Measurements from ENCODE around the gene ECHDC1. TPM values are rescaled to one million over a fixed set of nuclear protein-coding genes. Genes with fewer than 3 reads are reported as not detected.
"Not testable (repeated sequence)": the region's sequence is repeated elsewhere in the genome, so short reads cannot be mapped to it uniquely, and the experiment has no call there.

The ECHDC1 gene
- total RNA-seq, 5 donors from 2014 or later (not counting 1 experiment from before 2014, with no cell fraction given) = 21.2 to 39.2 (median 34.1) TPM

DNA sequence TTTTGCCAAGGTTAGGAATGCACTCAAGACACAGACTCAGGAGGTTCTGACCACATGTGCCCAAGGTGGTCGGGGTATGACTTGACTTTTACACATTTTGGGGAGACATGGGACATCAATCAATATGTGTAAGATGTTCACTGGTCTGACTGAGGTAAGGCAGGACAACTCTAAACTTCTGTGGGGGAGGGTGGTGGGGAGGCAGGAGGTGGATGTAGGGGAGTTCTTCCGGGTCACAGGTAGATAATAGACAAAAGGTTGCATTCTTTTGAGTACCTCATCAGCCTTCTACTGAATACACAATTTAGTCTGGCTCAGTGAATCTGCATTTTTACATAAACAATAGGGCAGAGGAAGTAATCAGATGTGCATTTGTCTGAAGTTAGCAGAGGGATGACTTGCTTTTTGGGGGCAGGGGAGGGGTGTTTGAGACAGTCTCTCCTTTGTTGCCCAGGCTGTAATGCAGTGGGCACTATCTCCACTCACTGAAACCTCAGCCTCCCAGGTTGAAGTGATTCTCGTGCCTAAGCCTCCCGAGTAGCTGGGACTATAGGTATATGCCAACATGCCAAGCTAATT lies 10.9 kb downstream of the ECHDC1 start:
- DNase-seq (no peak), ATAC-seq (replicated peaks in 1 of 4) (no peak)
- H3K27me3 Mint-ChIP-seq = no peaks in the 10 kb centered on the region
- H3K9me3 ChIP-seq = no peaks in the 10 kb centered on the region
- H3K36me3 ChIP-seq (ENCODE audit: control insufficient read depth in 2 of 2, extremely low read depth in 1 of 2, insufficient read depth in 1 of 2, low read length in 1 of 2) = peaks cover 0 to 4% of the 10 kb centered on the region in 2 donors
- H3K27ac Mint-ChIP-seq = peak overlapping the region in 1 of 2 donors; percentile 49
- peaks cover 19% of the 10 kb centered on the region for H3K36me3 Mint-ChIP-seq
- no peaks in the 10 kb centered on the region for H3K9me3 Mint-ChIP-seq
- 91% methylated on average over 1 of the region's 4 CpGs for WGBS (ENCODE audit: insufficient coverage)
- peaks cover 23 to 57% (median 38%) of the 10 kb centered on the region in 3 donors for H3K4me1 Mint-ChIP-seq
- H3K27ac ChIP-seq (ENCODE audit: low read length) = no peak overlapping the region
- ChIA-PET POLR2A (no interaction called here), CTCF (interaction anchor here in 1 of 2 donors (1.4 kb wide), 1 partner anchor 11 kb away, joined by 5 read pairs; the partner anchor contains the start of gene ECHDC1)
- no peaks in the 10 kb centered on the region for H3K27me3 ChIP-seq (replicated peaks in 1 of 2; ENCODE audit: control insufficient read depth in 2 of 2, extremely low read depth in 1 of 2, insufficient read depth in 2 of 2, low read length in 1 of 2)
- no peak overlapping the region for H3K4me3 Mint-ChIP-seq
- no peak overlapping the region for H3K4me3 ChIP-seq (ENCODE audit: control insufficient read depth in 1 of 2, extremely low read depth in 1 of 2, low read length in 1 of 2)
- no peaks in the 10 kb centered on the region for H3K4me1 ChIP-seq (ENCODE audit: control insufficient read depth in 1 of 2, extremely low read depth in 1 of 2, insufficient read depth in 2 of 2, low read length in 2 of 2)

DNA sequence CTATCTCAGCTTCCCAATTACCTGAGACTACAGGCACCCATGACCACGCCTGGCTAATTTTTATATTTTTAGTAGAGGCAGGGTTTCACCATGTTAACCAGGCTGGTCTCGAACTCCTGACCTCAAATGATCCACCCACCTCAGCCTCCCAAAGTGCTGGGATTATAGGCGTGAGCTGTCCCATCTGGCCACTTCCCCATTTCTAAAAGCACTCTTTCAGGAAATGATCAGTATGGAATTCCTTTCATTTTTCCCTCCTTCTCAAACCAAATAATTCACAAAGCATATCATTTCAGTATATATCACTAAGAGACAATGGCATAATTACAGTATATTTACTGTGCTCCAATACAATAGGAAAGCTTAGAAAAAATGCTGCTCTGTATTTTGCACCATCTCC lies 12.2 kb downstream of the ECHDC1 start:
- Mint-ChIP-seq H3K4me1 (peaks cover 18 to 46% (median 27%) of the 10 kb centered on the region in 3 donors), H3K36me3 (peaks cover 24% of the 10 kb centered on the region)
- not testable (repeated sequence) for H3K27me3 ChIP-seq (replicated peaks in 1 of 2; ENCODE audit: control insufficient read depth in 2 of 2, extremely low read depth in 1 of 2, insufficient read depth in 2 of 2, low read length in 1 of 2); H3K36me3 ChIP-seq (ENCODE audit: control insufficient read depth in 2 of 2, extremely low read depth in 1 of 2, insufficient read depth in 1 of 2, low read length in 1 of 2); ATAC-seq (replicated peaks in 1 of 4); H3K4me1 ChIP-seq (ENCODE audit: control insufficient read depth in 1 of 2, extremely low read depth in 1 of 2, insufficient read depth in 2 of 2, low read length in 2 of 2); H3K27ac Mint-ChIP-seq; H3K9me3 ChIP-seq; H3K4me3 Mint-ChIP-seq; DNase-seq; H3K9me3 Mint-ChIP-seq; H3K27me3 Mint-ChIP-seq; H3K4me3 ChIP-seq (ENCODE audit: control insufficient read depth in 1 of 2, extremely low read depth in 1 of 2, low read length in 1 of 2); H3K27ac ChIP-seq (ENCODE audit: low read length)
- WGBS (ENCODE audit: insufficient coverage) = 100% methylated on average over 1 of the region's 3 CpGs
- ChIA-PET CTCF (interaction anchor here in 1 of 2 donors (0.6 kb wide), 1 partner anchor 27 kb away, joined by 3 read pairs; no protein-coding TSS in a partner anchor), POLR2A (interaction anchor here in 1 of 2 donors (0.6 kb wide), 2 partner anchors 148 to 1997 kb away, joined by 5 to 7 read pairs; no protein-coding TSS in a partner anchor)

DNA sequence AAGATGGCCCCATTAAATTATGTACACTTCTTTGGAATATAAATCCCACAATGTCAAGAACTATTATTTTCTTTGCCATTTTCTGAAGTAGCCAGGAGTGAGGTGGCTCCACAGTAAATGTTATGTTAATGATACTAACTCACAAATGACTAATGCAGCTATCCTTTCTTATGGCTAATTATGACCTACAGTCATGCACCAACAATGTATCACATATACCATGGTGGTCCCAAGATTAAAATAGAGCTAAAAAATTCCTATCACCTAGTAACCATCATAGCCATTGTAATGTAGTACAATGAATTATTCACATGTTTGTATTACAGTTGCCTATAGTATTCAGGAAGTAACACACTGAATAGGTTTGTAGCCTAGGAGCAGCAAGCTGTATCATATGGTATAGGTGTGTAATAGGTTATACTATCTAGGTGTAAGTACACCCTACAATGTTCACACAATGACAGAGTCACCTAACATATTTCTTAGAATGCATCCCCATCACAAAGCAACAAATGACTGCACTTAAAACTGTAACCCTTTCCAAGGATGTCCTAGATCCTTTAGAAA lies 15.3 kb downstream of the ECHDC1 start:
- ChIA-PET POLR2A (interaction anchor here in 1 of 2 donors (0.6 kb wide), 1 partner anchor 1572 kb away, joined by 3 read pairs; no protein-coding TSS in a partner anchor), CTCF (interaction anchor here (0.5 to 1.1 kb wide), 2 partner anchors 9 to 39 kb away, joined by 3 read pairs; no protein-coding TSS in a partner anchor)
- Mint-ChIP-seq H3K4me3 (no peak overlapping the region), H3K4me1 (peaks cover 5 to 23% (median 7%) of the 10 kb centered on the region in 3 donors), H3K27me3 (no peaks in the 10 kb centered on the region), H3K36me3 (peaks cover 35% of the 10 kb centered on the region), H3K9me3 (no peaks in the 10 kb centered on the region), H3K27ac (no peak overlapping the region)
- no peak overlapping the region for H3K27ac ChIP-seq (ENCODE audit: low read length)
- H3K4me1 ChIP-seq (ENCODE audit: control insufficient read depth in 1 of 2, extremely low read depth in 1 of 2, insufficient read depth in 2 of 2, low read length in 2 of 2) = no peaks in the 10 kb centered on the region
- no peaks in the 10 kb centered on the region for H3K27me3 ChIP-seq (replicated peaks in 1 of 2; ENCODE audit: control insufficient read depth in 2 of 2, extremely low read depth in 1 of 2, insufficient read depth in 2 of 2, low read length in 1 of 2)
- ATAC-seq (replicated peaks in 1 of 4) (no peak), DNase-seq (no peak)
- no peaks in the 10 kb centered on the region for H3K9me3 ChIP-seq
- H3K4me3 ChIP-seq (ENCODE audit: control insufficient read depth in 1 of 2, extremely low read depth in 1 of 2, low read length in 1 of 2) = no peak overlapping the region
- H3K36me3 ChIP-seq (ENCODE audit: control insufficient read depth in 2 of 2, extremely low read depth in 1 of 2, insufficient read depth in 1 of 2, low read length in 1 of 2) = peaks cover 0 to 35% of the 10 kb centered on the region in 2 donors

DNA sequence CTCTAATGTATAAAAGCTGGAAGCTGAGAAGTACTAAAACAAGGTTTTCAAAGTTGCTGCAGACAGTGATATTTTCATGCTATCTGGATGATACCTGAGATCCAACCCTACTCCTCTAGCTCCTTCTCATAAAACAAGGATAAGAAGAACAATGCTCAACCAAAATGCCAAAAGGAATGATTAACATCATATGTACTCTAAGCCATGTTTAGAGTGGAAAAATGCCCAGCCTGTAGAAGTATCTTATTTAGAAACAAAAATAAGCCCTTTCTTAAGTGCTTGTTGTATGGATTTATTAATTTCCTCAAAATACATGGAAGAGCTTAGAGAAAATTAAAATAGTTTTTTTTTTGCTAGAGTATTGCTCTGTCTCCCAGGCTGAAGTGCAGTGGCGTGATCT lies 23.7 kb downstream of the ECHDC1 start:
- Mint-ChIP-seq H3K27me3 (no peaks in the 10 kb centered on the region), H3K27ac (no peak overlapping the region), H3K9me3 (no peaks in the 10 kb centered on the region), H3K36me3 (peaks cover 39% of the 10 kb centered on the region), H3K4me1 (peaks cover 15 to 31% (median 22%) of the 10 kb centered on the region in 3 donors), H3K4me3 (no peak overlapping the region)
- H3K4me1 ChIP-seq (ENCODE audit: control insufficient read depth in 1 of 2, extremely low read depth in 1 of 2, insufficient read depth in 2 of 2, low read length in 2 of 2) = no peaks in the 10 kb centered on the region
- no peak overlapping the region for H3K4me3 ChIP-seq (ENCODE audit: control insufficient read depth in 1 of 2, extremely low read depth in 1 of 2, low read length in 1 of 2)
- WGBS (ENCODE audit: insufficient coverage) = no CpG with 5 or more reads among the region's 1 CpG
- H3K36me3 ChIP-seq (ENCODE audit: control insufficient read depth in 2 of 2, extremely low read depth in 1 of 2, insufficient read depth in 1 of 2, low read length in 1 of 2) = peaks cover 0 to 36% of the 10 kb centered on the region in 2 donors
- ATAC-seq (replicated peaks in 1 of 4) (no peak), DNase-seq (no peak)
- POLR2A ChIA-PET = interaction anchor here in 1 of 2 donors (0.6 kb wide), 2 partner anchors 14 to 926 kb away, joined by 3 to 4 read pairs; no protein-coding TSS in a partner anchor
- no peak overlapping the region for H3K27ac ChIP-seq (ENCODE audit: low read length)
- H3K9me3 ChIP-seq = no peaks in the 10 kb centered on the region
- CTCF ChIA-PET = interaction anchor here in 1 of 2 donors (0.6 to 1.1 kb wide), 2 partner anchors 8 to 1415 kb away, joined by 3 to 6 read pairs; no protein-coding TSS in a partner anchor
- H3K27me3 ChIP-seq (replicated peaks in 1 of 2; ENCODE audit: control insufficient read depth in 2 of 2, extremely low read depth in 1 of 2, insufficient read depth in 2 of 2, low read length in 1 of 2) = no peaks in the 10 kb centered on the region

DNA sequence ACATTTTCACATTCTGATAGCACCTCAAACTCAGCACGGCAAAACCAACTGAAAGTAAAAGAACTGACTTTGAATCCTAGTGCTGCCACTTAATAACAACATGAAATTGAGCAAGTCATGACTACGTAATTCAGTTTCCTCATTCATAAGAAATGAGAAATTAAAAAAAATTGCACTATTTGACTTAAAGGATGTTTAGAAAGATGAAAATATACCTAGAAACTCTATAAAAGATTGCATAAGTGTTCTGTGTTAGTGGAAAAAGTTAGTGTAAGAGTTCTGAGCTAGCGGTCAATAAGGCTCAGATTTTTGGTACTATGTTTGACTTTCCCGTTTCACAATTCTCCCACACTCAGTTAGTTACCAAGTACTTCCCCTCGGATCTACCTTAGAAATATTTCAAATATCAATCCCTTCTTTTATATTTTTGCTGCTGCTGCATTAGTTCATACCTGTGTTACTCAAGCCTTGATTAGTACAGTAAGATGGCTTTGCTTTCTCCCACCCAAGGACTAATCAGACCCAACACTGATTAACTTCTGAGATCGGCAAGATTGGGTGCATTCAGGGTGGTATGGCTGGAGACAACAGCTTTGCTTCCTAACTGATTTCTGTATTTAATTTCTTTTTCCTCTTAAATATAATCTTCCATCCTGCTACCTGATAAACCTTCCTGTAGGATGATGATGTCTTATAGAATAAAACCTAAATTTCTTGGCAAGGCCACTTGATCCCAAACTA lies 25.9 kb downstream of the ECHDC1 start:
- Mint-ChIP-seq H3K4me3 (no peak overlapping the region), H3K36me3 (peaks cover 37% of the 10 kb centered on the region), H3K27ac (no peak overlapping the region), H3K9me3 (no peaks in the 10 kb centered on the region), H3K4me1 (peaks cover 15 to 37% (median 25%) of the 10 kb centered on the region in 3 donors), H3K27me3 (no peaks in the 10 kb centered on the region)
- CTCF ChIA-PET = interaction anchor here (1.6 to 1.8 kb wide), 2 partner anchors 12 to 14 kb away, joined by 5 to 8 read pairs; no protein-coding TSS in a partner anchor
- Histone ChIP-seq H3K4me1 (ENCODE audit: control insufficient read depth in 1 of 2, extremely low read depth in 1 of 2, insufficient read depth in 2 of 2, low read length in 2 of 2) (no peaks in the 10 kb centered on the region), H3K9me3 (no peaks in the 10 kb centered on the region), H3K36me3 (ENCODE audit: control insufficient read depth in 2 of 2, extremely low read depth in 1 of 2, insufficient read depth in 1 of 2, low read length in 1 of 2) (peaks cover 0 to 33% of the 10 kb centered on the region in 2 donors), H3K4me3 (ENCODE audit: control insufficient read depth in 1 of 2, extremely low read depth in 1 of 2, low read length in 1 of 2) (no peak overlapping the region), H3K27ac (ENCODE audit: low read length) (no peak overlapping the region), H3K27me3 (replicated peaks in 1 of 2; ENCODE audit: control insufficient read depth in 2 of 2, extremely low read depth in 1 of 2, insufficient read depth in 2 of 2, low read length in 1 of 2) (no peaks in the 10 kb centered on the region)
- no CpG with 5 or more reads among the region's 6 CpGs for WGBS (ENCODE audit: insufficient coverage)
- no peak for DNase-seq
- POLR2A ChIA-PET = no interaction called here
- ATAC-seq (replicated peaks in 1 of 4) = no peak

DNA sequence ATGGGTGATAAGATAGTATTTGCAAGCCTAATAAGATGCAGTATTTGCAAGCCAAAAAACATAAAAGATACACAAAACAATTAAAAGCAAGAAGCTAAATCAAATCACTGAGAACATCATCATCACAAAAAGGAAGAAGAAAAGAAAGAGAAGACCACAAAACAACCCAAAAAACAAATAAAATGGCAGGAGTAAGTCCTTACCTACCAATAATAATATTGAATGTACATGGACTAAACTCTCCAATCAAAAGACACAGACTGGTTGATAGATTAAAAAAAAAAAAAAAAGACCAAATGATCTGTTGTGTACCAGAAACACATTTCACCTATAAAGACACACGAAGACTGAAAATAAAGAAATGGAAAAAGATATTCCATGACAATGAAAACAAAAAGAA lies 37.7 kb downstream of the ECHDC1 start:
- WGBS (ENCODE audit: insufficient coverage) = no CpG with 5 or more reads among the region's 1 CpG

More for the DNA sequence above, 37.7 kb downstream of the ECHDC1 start:
- ChIA-PET CTCF (interaction anchor here (1.4 to 1.8 kb wide), 3 partner anchors 11 to 40 kb away, joined by 3 to 8 read pairs (median 5); partner anchors contain the start of gene RNF146 (in 1 of the 2)), POLR2A (no interaction called here)
- H3K27me3 Mint-ChIP-seq = no peaks in the 10 kb centered on the region
- H3K4me3 ChIP-seq (ENCODE audit: control insufficient read depth in 1 of 2, extremely low read depth in 1 of 2, low read length in 1 of 2) = no peak overlapping the region
- H3K9me3 ChIP-seq = no peaks in the 10 kb centered on the region
- H3K4me1 Mint-ChIP-seq = peaks cover 56 to 68% (median 63%) of the 10 kb centered on the region in 3 donors
- no peak overlapping the region for H3K27ac ChIP-seq (ENCODE audit: low read length)
- H3K4me3 Mint-ChIP-seq = no peak overlapping the region
- peaks cover 0 to 2% of the 10 kb centered on the region in 2 experiments for H3K4me1 ChIP-seq (ENCODE audit: control insufficient read depth in 1 of 2, extremely low read depth in 1 of 2, insufficient read depth in 2 of 2, low read length in 2 of 2)
- H3K27me3 ChIP-seq (replicated peaks in 1 of 2; ENCODE audit: control insufficient read depth in 2 of 2, extremely low read depth in 1 of 2, insufficient read depth in 2 of 2, low read length in 1 of 2) = no peaks in the 10 kb centered on the region
- peaks cover 0 to 9% (median 4%) of the 10 kb centered on the region in 3 donors for H3K9me3 Mint-ChIP-seq
- H3K36me3 Mint-ChIP-seq = peaks cover 47% of the 10 kb centered on the region
- no peak for ATAC-seq (replicated peaks in 1 of 4)
- peaks cover 0 to 13% of the 10 kb centered on the region in 2 donors for H3K36me3 ChIP-seq (ENCODE audit: control insufficient read depth in 2 of 2, extremely low read depth in 1 of 2, insufficient read depth in 1 of 2, low read length in 1 of 2)
- no peak for DNase-seq
- H3K27ac Mint-ChIP-seq = peak overlapping the region in 1 of 2 donors; percentile 24

Measured in T-cell (primary cell).